GM19099 (cell line): ENCODE data around the gene FANCC.

Experiments used
- POLR2A ChIP-seq: IDR thresholded peaks from 3 replicates; pipeline ENCODE4 v1.6.1; 2011; ENCODE audit warnings: low read depth; ENCODE audit not compliant: insufficient read length; ENCODE audit errors: extremely low read depth

FANCC gene

GRCh38 chr9:95317119-95317892 is at the start of gene FANCC:
Gene FANCC, minus strand, starts transcription at chr9:95317709. Its CDS starts 68,418 bp downstream, at chr9:95249291.
- peak; percentile 81 for TF ChIP-seq POLR2A

- no peak for TF ChIP-seq POLR2A
These were observed 49.3 kb upstream of the FANCC start for GRCh38 chr9:95366731-95367325.

GRCh38 chr9:95365766-95366165 is 48.3 kb upstream of the FANCC start:
- TF ChIP-seq POLR2A = no peak

GRCh38 chr9:95363051-95363841 is 45.7 kb upstream of the FANCC start:
- TF ChIP-seq POLR2A = no peak

- no peak for TF ChIP-seq POLR2A
These were observed 43.4 kb upstream of the FANCC start for GRCh38 chr9:95360866-95361265.

- no peak for TF ChIP-seq POLR2A
These were observed 39.8 kb upstream of the FANCC start for GRCh38 chr9:95357316-95357715.

GRCh38 chr9:95355500-95355899 is 38.0 kb upstream of the FANCC start:
- no peak for TF ChIP-seq POLR2A

- TF ChIP-seq POLR2A = no peak
These were observed 33.5 kb upstream of the FANCC start for GRCh38 chr9:95351051-95351450.

- no peak for TF ChIP-seq POLR2A
These were observed 32.8 kb upstream of the FANCC start for GRCh38 chr9:95350266-95350665.

- no peak for TF ChIP-seq POLR2A
These were observed 31.9 kb upstream of the FANCC start for GRCh38 chr9:95349091-95350038.

GRCh38 chr9:95346021-95346420 is 28.5 kb upstream of the FANCC start:
- TF ChIP-seq POLR2A = no peak

- TF ChIP-seq POLR2A = no peak
These were observed 27.3 kb upstream of the FANCC start for GRCh38 chr9:95344735-95345325.

GRCh38 chr9:95343725-95344287 is 26.3 kb upstream of the FANCC start:
- no peak for TF ChIP-seq POLR2A

GRCh38 chr9:95342571-95342970 is 25.1 kb upstream of the FANCC start:
- TF ChIP-seq POLR2A = no peak

GRCh38 chr9:95341293-95341962 is 23.9 kb upstream of the FANCC start:
- no peak for TF ChIP-seq POLR2A
